ENCODE data around the gene SEMA6A. TPM values are rescaled to one million over a fixed set of nuclear protein-coding genes. Genes with fewer than 3 reads are reported as not detected.
"Not testable (repeated sequence)": the region's sequence is repeated elsewhere in the genome, so short reads cannot be mapped to it uniquely, and the experiment has no call there.

Gene SEMA6A
- total RNA-seq, 1 donor from 2014 or later, result 18.8 TPM

DNA sequence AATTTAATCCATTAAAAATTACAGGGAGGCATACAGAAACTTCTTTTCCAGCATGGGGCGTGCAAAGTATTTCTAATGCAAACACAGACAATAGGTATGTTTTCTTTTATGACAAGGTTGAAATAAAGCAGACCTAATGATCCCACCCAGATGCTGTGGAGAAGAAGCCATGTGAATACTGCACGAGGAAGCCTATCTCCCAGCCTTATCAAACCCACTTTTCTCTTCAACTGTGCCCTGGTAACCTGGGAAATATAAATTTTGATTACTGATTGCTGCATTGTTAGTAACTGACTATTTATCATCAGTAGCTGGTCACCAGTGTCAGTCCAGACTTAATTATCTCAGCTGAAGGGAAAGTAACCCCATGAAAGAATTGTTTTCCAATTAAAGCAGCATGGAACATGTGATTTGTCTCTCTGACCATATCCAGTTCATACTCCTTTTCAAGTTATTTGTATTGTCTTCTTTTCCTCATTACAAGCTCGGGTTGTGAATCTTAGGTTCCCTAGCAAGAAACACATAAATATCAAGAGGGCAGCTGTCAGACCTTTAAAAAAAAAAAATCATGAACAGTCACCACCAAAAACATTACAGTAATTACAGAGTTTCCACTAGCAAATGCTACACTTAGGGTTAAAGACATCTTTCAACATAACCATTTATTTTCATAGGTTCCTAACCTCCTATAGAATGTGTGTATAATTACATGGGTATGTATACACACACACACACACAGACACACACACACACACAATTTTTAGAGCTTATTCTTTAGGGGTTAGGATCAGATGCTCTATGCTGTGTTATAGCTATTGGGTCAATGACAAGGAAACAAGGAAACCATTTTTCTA, 50.3 kb downstream of the SEMA6A start:
- DNase-seq (ENCODE audit: low read depth in 2 of 2), result no peak

- not testable (repeated sequence) for DNase-seq (ENCODE audit: low read depth in 2 of 2)
Observed at GRCh38 chr5:116523182-116523581, 51.4 kb downstream of the SEMA6A start.

DNA sequence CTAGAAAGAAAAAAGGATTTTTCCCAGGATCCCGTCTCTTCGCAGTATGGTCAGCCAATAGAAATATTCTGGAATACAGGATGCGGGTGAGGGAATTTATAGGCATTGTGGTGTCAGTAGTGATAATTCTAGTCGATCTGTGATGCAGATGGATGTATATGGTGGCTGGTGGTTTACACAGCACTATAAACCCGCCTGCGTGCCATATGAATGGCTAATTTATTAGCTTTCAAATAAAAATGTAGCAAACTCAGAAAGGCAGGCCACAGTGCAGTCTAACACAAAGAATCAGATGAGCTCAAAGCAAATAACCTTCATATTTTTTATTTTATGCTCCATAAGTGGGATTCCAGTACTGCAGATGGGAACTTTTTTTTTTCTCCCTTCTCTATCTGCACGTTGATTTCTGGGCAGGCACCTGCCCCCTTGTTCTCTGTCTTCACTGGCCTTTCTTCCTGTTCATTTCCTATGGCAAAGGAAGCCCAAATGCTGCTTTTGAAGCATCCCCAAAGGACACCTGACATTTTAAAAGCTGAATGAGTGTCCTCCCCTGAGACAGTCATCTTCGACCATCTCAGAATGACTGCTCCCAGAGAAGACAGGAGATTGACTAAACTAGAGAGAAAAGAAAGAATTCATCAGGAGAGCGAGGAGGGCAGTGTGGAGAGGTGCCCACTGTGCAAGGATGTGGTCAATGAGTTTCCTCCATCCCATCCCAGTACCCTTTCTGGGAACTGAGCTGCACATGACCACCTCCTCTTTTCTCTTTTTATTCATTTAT, 52.1 kb downstream of the SEMA6A start:
- no peak for DNase-seq (ENCODE audit: low read depth in 2 of 2)

DNA sequence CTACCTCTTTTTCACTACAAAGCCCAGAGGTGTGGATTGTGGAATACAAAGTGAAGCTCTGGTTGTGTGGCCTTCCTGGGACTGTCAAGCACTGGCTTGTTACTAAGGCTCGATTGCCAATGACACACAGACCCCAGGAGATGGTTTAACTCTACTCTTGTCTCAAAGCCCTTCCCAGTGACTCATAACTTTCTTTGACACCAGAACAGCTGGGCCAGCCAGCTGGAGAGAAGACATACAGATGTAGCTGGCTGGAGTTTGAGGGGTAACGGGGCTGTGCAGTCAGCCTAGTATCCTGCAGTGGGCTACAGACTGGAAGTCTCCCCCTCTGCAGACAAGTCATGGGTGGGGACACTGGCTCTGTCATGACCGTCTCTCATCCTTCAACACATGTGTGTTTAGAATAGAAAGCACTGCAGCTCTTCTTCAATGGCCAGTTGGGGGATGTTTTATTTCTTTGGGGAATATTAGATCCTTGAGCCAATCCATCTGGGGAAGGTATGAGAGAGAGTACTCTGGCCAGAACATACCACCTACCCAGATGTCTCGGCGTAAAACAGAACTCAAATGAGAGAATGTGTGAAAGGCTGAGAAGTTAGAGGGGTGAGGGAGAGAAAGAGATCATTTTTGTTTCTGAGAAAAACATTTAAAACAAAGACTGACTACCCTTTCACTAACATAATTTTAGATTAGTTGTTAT, 53.3 kb downstream of the SEMA6A start:
- no peak for DNase-seq (ENCODE audit: low read depth in 2 of 2)

DNA sequence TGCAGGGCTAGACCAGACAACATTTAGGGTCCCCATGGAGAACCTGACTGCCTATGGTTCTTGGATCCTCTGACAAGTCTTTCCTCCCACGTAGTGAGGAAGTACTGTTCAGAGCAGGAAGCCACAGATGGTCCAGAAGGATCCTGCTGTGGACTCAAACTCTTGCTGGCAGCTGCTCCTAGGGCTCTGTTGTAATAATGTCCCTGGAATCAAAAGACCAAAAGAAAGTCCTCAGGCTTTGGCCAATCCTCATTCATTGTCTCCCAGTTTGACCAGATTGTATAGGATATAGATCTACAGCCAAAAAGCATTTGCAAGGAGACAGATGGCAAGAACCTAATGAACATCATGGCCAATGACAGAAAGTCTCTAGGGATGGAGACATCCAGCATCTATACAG, 53.9 kb downstream of the SEMA6A start:
- DNase-seq (ENCODE audit: low read depth in 2 of 2), result no peak

DNA sequence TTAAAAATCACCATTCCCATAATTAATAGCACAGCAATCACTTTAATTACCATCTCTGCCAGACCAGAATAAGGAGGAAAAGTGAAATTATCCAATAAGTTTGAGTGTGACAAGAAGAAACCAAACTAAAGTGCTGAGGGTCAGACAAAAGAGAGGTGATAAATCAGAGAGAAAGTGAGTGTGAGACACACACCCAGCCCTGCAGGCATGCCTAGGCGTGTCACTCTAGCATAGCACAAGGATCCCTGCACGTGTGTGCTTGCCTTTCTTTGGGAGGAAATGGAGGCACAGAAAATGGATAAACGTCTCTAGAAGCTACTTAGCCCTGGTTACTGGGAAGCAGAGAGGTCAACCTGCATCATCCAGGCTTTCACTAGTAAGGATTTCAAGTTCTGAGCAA, 56.2 kb downstream of the SEMA6A start:
- no peak for DNase-seq (ENCODE audit: low read depth in 2 of 2)

DNA sequence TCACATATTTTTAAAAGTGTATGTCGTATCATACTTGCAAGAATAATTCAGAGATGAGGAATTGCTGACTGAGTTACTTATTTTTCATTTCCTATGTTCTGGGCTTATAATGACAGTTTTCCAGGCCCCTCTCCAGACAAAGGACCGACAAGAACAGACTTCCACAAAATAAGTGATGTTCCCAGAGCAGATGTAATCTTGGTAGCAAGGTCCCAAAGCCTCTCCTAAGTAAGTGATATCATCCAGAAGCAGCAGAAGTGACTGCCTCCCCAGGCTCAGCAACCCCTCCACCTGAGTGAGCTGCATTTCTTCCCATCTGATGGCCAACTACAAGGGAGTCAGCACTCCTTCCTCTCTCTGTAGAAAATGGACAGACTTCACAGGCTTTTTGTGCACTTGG, 57.1 kb downstream of the SEMA6A start:
- no peak for DNase-seq (ENCODE audit: low read depth in 2 of 2)

DNA sequence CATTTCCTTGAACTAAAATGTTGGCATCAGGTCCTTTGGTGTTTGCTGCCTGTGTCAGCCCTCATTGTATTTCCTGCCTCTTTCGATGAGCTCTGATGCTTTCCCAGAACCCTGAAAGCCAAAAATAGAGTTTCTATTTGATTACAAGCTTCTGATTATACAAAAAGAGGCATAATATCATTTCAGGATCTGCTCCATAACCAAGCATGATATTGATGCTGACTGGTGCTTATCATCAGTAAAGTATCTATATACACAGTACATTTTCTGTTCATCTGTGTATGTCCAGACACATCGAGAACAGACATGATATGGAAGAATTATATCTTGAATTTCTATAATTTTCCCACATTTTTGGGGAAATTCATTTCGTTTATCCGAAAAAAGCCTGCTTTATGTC, 58.6 kb downstream of the SEMA6A start:
- no peak for DNase-seq (ENCODE audit: low read depth in 2 of 2)

- DNase-seq (ENCODE audit: low read depth in 2 of 2), result no peak
Observed at GRCh38 chr5:116514421-116514970, 60.1 kb downstream of the SEMA6A start.

- no peak for DNase-seq (ENCODE audit: low read depth in 2 of 2)
Observed at GRCh38 chr5:116510517-116510916, 64.1 kb downstream of the SEMA6A start.

DNA sequence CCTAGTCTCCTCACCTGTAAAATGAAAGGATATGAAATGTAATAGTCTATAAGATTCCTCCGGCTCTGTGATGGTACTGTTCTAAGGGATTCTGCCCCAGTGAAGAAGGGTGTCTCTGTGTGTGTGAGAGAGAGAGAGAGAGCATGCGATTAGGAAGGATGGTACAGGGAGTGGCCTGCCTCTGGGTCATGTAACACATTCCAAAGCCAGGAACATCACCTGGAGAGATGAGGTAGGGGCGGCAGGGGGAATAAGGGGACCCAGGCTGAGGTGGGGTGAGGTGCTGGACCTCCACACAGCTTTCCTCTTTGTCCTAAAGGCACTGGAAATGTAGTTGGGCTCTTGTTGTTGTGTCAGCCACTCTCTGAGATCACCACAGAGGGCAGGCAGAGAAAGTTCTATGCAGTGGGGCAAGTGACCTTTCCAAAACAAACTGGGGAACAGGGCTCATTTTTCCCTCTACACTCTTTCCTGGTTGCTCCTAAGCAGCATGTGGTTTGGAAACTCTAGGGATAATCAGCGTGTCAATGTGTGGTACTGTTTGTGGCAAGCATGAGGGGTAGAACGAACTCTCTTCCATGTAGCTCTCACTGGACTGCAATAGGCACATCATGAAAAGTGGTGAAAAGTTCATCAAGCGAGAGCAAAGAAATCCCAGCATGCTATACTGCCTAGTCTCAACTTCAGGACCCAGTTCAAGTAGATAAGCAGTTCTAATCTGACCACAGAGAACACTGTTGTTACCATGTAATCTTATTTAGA, 65.0 kb downstream of the SEMA6A start:
- peak in 1 of 2 donors; percentile 49 for DNase-seq (ENCODE audit: low read depth in 2 of 2)

GRCh38 chr5:116508835-116509234, 65.8 kb downstream of the SEMA6A start:
- no peak for DNase-seq (ENCODE audit: low read depth in 2 of 2)

GRCh38 chr5:116507941-116508655, 66.5 kb downstream of the SEMA6A start:
- no peak for DNase-seq (ENCODE audit: low read depth in 2 of 2)

GRCh38 chr5:116507051-116507537, 67.5 kb downstream of the SEMA6A start:
- no peak for DNase-seq (ENCODE audit: low read depth in 2 of 2)

DNA sequence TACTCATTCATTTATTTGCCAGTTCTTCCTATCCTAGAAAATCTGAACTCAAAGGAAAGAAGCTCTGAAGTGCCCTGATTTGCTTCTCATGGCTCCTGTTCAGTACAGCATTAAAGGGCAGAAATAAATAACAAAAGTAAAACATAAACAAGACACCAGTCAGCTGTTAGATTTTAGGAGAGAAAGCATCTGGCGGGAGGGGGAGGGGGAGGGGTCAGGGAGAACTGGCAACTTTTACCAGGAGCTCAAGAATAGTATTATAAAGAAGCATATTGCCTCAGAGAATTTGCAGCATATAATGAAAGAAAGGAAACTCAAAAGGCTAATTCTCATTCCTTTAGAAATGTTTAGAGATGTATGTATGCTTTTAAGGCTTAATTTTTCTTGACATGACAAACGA, 68.1 kb downstream of the SEMA6A start:
- no peak for DNase-seq (ENCODE audit: low read depth in 2 of 2)

DNA sequence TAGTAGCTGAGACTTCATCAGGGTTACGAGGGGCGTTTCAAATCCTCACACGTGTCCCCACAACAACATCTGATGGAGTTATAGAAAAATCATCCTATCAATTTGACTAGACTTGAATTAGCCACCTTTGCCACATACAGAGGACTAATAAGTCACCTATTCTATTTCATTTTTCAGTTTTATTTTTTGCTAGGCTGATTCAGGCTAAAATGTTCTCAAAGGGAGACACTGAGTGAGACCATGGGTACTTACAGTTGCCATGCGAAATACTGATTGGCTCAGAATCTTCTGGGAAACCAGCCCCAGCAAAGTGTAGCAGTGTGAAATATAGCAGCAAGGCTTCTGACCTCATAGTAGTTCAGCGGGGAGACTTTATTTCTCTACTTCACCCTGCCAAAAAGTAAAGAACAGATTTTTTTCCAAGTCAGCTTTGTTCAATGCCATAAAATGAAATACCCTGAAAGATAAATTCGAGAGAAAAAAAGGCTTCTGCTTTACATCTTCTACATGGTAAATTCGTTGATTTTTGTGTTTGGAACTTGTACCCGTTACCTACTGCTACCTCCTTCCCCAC, 69.9 kb downstream of the SEMA6A start:
- no peak for DNase-seq (ENCODE audit: low read depth in 2 of 2)

DNA sequence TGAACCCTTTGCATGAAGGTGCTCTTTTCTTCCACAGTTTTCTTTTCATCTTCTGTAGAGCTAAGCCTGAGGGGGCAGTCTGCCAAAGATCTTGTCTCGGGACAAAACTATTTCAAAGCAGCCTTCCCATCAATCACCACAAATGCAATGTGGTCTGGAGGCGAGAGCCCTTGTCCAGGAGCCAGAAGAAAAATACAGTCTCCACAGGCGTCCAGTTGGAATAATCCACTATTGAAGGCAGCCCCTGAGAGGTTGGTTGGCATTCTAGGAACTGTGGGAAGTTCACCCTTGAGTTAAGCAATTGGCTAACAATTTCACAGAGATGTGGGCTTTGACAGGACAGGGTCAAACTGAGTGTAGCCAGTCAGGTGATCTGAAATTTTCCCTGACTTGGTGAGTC, 72.0 kb downstream of the SEMA6A start:
- peak; percentile 8 to 43 for DNase-seq (ENCODE audit: low read depth in 2 of 2)

DNA sequence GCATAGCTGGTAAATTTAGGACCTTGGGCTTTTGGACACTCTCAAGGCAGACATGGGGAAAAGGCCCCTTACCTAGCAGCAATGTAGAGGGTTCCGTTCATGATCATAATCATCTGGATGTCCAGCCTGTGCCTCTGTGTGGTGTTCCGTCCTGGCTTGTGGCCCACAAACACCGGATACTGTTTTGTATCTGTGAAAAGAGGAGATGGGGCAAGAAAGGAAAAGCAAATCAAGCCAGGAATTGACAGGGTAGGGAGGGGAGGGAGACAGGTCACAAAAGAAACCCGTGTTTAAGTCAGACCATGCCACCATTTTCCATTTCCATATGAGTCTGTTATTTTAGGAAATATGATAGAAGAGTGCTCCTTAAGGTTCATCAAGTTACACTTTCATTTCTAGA, 72.5 kb downstream of the SEMA6A start:
- peak in 1 of 2 donors; percentile 65 for DNase-seq (ENCODE audit: low read depth in 2 of 2)

GRCh38 chr5:116498503-116499048, 76.0 kb downstream of the SEMA6A start:
- DNase-seq (ENCODE audit: low read depth in 2 of 2), result peak in 1 of 2 donors; percentile 8

DNA sequence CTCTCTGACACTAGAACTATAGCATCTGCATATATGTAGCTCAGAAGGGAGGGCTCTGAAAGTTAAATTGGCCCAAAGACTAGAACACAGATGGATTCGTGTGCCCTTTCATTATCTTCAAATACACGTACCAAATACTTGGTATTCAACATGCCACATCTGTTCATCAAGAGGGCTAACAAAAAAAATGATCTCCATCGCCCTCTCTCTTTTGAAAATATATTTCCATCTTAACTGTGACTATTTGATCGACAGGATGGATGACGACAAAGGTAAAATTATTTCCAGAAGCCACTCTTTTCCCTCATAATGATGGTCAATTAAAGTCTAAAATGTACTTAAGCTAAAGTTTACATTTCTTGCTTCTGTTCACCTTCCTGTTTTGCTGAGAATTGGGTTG, 77.0 kb downstream of the SEMA6A start:
- peak in 1 of 2 donors; percentile 8 for DNase-seq (ENCODE audit: low read depth in 2 of 2)

Measured in lung microvascular endothelial cell (primary cell).